Colonic mucosa (tissue), 4 donors: ENCODE measurements around the gene ABCA2. TPM values are rescaled to one million over a fixed set of nuclear protein-coding genes. Genes with fewer than 3 reads are reported as not detected.

Source experiments
- DNase-seq: peaks from one replicate; pipeline ENCODE4 v3.0.0-alpha.2; 2020
- H3K27ac ChIP-seq: fragments of 200-600 bp; one replicate; pipeline ENCODE4 v1.8.0; 2021
- H3K27me3 ChIP-seq: fragments of 200-600 bp; one replicate; pipeline ENCODE4 v1.8.0; 2021
- H3K36me3 ChIP-seq: fragments of 200-600 bp; one replicate; pipeline ENCODE4 v1.8.0; 2021
- H3K4me1 ChIP-seq: fragments of 200-600 bp; one replicate; pipeline ENCODE4 v1.8.0; 2021; ENCODE audit warnings: mild to moderate bottlenecking
- H3K4me3 ChIP-seq: fragments of 200-600 bp; one replicate; pipeline ENCODE4 v1.8.0; 2021
- H3K9ac ChIP-seq, 2 donors: one replicate each; pipeline ENCODE4 v1.7.0; 2013; ENCODE audit warnings: control low read depth in 2 of 2, low read depth in 2 of 2, low read length in 2 of 2
- H3K9me3 ChIP-seq: fragments of 200-600 bp; one replicate; pipeline ENCODE4 v1.8.0; 2021
- intact Hi-C: fragments of 100-400 bp; cut with DNase I; formaldehyde crosslinking; loops from one replicate; pipeline ENCODE4 v1.14.1; 2022
- total RNA-seq, 2 donors: library from RNA; stranded (reverse); fragmentation: NEBNext Ultra II Directional in 1 of 2; extraction: Animal tissue kit (Norgen Biotek cat#: 25700) in 1 of 2; gene quantifications; one replicate each; pipeline ENCODE4 v1.2.1, GENCODE V29; 2021
- TF ChIP-seq, protein P1 (sequence below): fragments of 200-600 bp; IDR thresholded peaks from one replicate; pipeline ENCODE4 v1.8.0; 2022; ENCODE audit warnings: antibody characterized with exemption, mild to moderate bottlenecking
- donor health status: healthy.
- donor health status: DM: no; HTN: no; CAD: no.
- donor health status: DM: no; HTN: no; CAD: no.

The ABCA2 gene
- total RNA-seq, 2 donors from 2014 or later, result 22.4 to 47.5 TPM

DNA sequence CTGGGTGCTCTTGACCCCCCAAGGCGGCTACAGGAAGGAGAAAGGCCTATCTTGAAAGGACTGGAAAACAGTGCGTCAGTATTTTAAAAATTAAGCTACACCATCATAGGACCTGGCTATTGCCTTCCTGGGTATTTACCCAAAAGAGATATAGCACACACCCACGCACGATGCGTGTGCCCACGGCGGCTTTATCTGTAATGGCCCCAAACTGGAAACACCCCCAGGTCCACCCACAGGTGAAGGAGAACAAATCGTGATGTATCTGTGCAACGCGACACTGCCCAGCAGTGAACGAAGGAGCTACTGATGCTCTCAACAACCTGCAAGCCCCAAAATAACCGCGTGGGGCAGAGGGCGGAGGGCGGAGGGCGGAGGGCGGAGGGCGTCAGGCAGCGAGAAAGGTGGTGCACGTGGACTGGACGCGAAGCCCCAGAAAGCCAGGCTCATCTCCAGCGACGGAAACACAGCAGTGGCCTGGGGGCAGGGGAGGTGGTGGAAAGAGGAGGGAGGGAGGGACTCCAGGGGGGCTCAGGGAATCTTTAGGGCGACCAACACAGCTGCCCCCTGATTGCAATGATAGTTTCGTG, 63.1 kb downstream of the ABCA2 start:
- Histone ChIP-seq H3K4me3 (no peak overlapping the region), H3K4me1 (no peaks in the 10 kb centered on the region), H3K9ac (peak overlapping the region in 1 of 2 donors; percentile 16), H3K27ac (peak overlapping the region; percentile 30), H3K27me3 (no peaks in the 10 kb centered on the region), H3K9me3 (no peaks in the 10 kb centered on the region), H3K36me3 (no peaks in the 10 kb centered on the region)
- TF ChIP-seq, protein P1, sequence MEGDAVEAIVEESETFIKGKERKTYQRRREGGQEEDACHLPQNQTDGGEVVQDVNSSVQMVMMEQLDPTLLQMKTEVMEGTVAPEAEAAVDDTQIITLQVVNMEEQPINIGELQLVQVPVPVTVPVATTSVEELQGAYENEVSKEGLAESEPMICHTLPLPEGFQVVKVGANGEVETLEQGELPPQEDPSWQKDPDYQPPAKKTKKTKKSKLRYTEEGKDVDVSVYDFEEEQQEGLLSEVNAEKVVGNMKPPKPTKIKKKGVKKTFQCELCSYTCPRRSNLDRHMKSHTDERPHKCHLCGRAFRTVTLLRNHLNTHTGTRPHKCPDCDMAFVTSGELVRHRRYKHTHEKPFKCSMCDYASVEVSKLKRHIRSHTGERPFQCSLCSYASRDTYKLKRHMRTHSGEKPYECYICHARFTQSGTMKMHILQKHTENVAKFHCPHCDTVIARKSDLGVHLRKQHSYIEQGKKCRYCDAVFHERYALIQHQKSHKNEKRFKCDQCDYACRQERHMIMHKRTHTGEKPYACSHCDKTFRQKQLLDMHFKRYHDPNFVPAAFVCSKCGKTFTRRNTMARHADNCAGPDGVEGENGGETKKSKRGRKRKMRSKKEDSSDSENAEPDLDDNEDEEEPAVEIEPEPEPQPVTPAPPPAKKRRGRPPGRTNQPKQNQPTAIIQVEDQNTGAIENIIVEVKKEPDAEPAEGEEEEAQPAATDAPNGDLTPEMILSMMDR, result no peak
- no peak for DNase-seq
- intact Hi-C loops, result no loop called here

DNA sequence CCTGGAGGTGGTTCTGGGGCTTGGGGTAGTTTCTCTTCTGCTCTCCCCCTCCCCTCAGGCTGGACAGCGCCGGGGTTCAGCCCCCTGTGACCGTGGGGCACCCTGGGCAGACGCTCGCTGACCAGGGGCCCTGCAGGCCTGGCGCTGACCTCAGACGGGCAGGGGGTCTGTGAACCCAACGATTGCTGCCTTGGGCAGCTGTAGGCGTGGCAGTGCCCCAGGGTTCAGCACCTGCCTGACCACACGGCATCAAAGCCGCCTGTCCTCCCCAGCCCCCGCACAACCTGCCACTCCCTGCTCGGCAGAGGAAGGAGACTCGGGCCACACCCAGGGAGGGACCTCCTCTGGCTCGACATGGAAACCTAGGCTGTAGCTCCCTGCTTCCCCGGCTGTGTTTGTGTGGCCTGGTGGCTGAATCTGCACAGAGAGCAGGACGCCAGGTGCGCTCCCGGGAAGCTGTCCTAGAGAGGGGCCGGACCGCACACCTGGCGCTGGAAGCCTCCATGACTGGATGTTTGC, 63.8 kb downstream of the ABCA2 start:
- Histone ChIP-seq H3K4me1 (no peaks in the 10 kb centered on the region), H3K9me3 (no peaks in the 10 kb centered on the region), H3K4me3 (no peak overlapping the region), H3K36me3 (no peaks in the 10 kb centered on the region), H3K27ac (peak overlapping the region; percentile 30), H3K27me3 (no peaks in the 10 kb centered on the region), H3K9ac (peak overlapping the region; percentile 16 to 26)
- TF ChIP-seq, protein P1, result no peak
- intact Hi-C loops, result no loop called here
- DNase-seq, result peak; percentile 88

DNA sequence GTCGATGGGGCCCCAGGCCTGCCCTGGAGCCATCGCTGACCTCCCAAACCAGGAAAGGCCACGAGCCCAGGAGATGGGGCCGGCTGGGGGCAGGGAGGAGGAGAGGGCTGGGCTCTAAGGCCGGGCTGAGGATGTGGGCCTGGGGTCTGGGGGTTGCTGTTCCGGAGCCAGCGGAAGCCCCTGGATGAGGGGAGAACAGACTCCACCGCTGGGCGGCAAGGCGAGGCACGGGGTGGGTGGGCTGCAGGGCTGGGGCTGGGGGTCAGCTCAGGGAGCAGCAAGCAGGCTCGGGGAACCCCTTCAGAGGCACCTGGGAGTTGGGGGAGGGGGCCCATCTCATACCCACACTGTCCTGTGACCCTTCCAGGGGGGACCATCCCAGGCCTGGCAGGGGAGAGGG, 64.3 kb downstream of the ABCA2 start:
- TF ChIP-seq, protein P1, result no peak
- DNase-seq, result no peak
- no peak overlapping the region for H3K27ac ChIP-seq

DNA sequence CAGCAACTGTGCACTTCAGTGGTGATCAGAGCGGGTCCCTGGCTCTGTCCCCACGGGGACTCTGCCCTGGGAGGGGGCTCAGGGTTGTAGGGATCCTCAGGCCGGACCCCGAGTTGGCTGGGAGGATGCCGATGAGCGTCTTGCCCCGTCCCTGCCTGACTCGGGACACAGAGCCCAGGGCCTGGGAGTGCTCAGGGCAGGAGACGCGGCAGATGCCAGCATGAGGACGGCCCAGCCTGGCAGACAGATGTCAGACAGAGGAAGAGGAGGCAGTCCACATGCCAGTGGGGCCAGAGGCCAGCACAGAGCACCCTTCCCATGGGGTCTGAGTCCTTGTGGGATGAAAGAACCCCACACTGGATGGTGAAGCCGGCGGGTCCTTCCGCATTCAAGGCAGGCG, 64.7 kb downstream of the ABCA2 start:
- H3K9ac ChIP-seq, result no peak overlapping the region
- intact Hi-C loops, result no loop called here
- TF ChIP-seq, protein P1, result no peak
- no peak for DNase-seq
- no peaks in the 10 kb centered on the region for H3K36me3 ChIP-seq
- no peaks in the 10 kb centered on the region for H3K9me3 ChIP-seq
- no peak overlapping the region for H3K27ac ChIP-seq
- H3K4me1 ChIP-seq, result no peaks in the 10 kb centered on the region
- no peak overlapping the region for H3K4me3 ChIP-seq
- no peaks in the 10 kb centered on the region for H3K27me3 ChIP-seq

More for the DNA sequence above, 64.3 kb downstream of the ABCA2 start:
- Histone ChIP-seq H3K9me3 (no peaks in the 10 kb centered on the region), H3K4me1 (no peaks in the 10 kb centered on the region), H3K36me3 (no peaks in the 10 kb centered on the region), H3K9ac (no peak overlapping the region), H3K4me3 (no peak overlapping the region), H3K27me3 (no peaks in the 10 kb centered on the region)
- intact Hi-C loops, result no loop called here

DNA sequence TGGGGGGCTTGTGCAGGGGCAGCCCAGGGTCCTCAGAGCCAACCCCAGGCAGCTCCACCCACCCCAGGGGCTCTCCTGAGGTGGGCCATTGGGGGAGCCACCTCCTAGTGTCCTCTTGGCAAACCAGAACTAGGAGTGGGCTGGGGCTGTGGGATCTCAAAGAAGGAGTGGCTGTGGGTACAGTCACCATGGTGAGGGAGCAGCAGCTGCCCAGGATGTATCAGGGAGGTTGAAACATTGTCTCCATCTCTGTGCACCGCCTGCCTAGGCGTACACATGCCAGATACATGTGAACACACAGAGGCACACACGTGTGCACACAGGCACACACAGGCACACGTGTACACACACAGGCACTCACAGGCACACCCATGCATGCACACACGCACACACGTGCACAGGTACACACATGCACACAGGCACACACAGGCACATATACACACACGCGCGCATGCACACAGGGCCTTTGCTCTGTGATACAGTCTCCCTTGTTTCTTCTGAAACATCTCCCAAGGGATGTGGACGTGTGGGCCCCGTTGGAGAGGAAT, 65.3 kb downstream of the ABCA2 start:
- no peak overlapping the region for H3K27ac ChIP-seq
- H3K36me3 ChIP-seq, result no peaks in the 10 kb centered on the region
- H3K9me3 ChIP-seq, result no peaks in the 10 kb centered on the region
- no peak overlapping the region for H3K4me3 ChIP-seq
- no peak overlapping the region for H3K9ac ChIP-seq
- DNase-seq, result no peak
- TF ChIP-seq, protein P1, result no peak
- H3K4me1 ChIP-seq, result no peaks in the 10 kb centered on the region
- intact Hi-C loops, result no loop called here
- H3K27me3 ChIP-seq, result no peaks in the 10 kb centered on the region
